HEK293T (cell line): Measurements from ENCODE around the gene ITGA3.

ENCODE experiments used
- CTCF ChIA-PET: fragments of 350-600 bp; formaldehyde crosslinking; extraction: SDS; loops from one replicate; lab custom pipeline; 2021; ENCODE audit warnings: antibody characterized with exemption, inconsistent platforms; lab: Yijun Ruan, JAX
- POLR2A ChIA-PET: fragments of 350-600 bp; formaldehyde crosslinking; extraction: SDS; loops from one replicate; lab custom pipeline; 2020; ENCODE audit warnings: antibody characterized with exemption, inconsistent platforms; lab: Yijun Ruan, JAX
- DNase-seq: peaks from one replicate; pipeline ENCODE4 v3.0.0; 2012; ENCODE audit warnings: mixed read lengths; ENCODE audit errors: extremely low spot score
- ARNT ChIP-seq: fragments of 450-650 bp; IDR thresholded peaks from 2 replicates; pipeline ENCODE4 v1.6.1; 2017; ENCODE audit warnings: mild to moderate bottlenecking
- BHLHE40 ChIP-seq: fragments of 450-650 bp; IDR thresholded peaks from 2 replicates; pipeline ENCODE4 v1.6.1; 2016; ENCODE audit warnings: mild to moderate bottlenecking, moderate library complexity, borderline replicate concordance
- CTBP1 ChIP-seq: fragments of 450-650 bp; IDR thresholded peaks from 2 replicates; pipeline ENCODE4 v1.6.1; 2016; ENCODE audit warnings: borderline replicate concordance
- ELF4 ChIP-seq: fragments of 450-650 bp; IDR thresholded peaks from 2 replicates; pipeline ENCODE4 v1.6.1; 2017; ENCODE audit warnings: antibody characterized with exemption
- FOXA1 ChIP-seq: fragments of 450-650 bp; IDR thresholded peaks from 2 replicates; pipeline ENCODE4 v1.6.1; 2016; ENCODE audit warnings: mild to moderate bottlenecking
- FOXK2 ChIP-seq: fragments of 450-650 bp; IDR thresholded peaks from 2 replicates; pipeline ENCODE4 v1.6.1; 2016; ENCODE audit warnings: mild to moderate bottlenecking
- FOXM1 ChIP-seq: fragments of 450-650 bp; IDR thresholded peaks from 2 replicates; pipeline ENCODE4 v1.6.1; 2017; ENCODE audit warnings: mild to moderate bottlenecking, borderline replicate concordance
- HDGF ChIP-seq: fragments of 450-650 bp; IDR thresholded peaks from 2 replicates; pipeline ENCODE4 v1.6.1; 2017; ENCODE audit warnings: antibody characterized with exemption, borderline replicate concordance
- L3MBTL2 ChIP-seq: fragments of 450-650 bp; conservative IDR thresholded peaks from 2 replicates; pipeline ENCODE4 v1.6.1; 2016; ENCODE audit warnings: mild to moderate bottlenecking
- LEF1 ChIP-seq: fragments of 450-650 bp; IDR thresholded peaks from 2 replicates; pipeline ENCODE4 v1.6.1; 2017; ENCODE audit warnings: mild to moderate bottlenecking, borderline replicate concordance
- NFRKB ChIP-seq: fragments of 450-650 bp; IDR thresholded peaks from 2 replicates; pipeline ENCODE4 v1.6.1; 2016; ENCODE audit warnings: mild to moderate bottlenecking, moderate library complexity
- PKNOX1 ChIP-seq: fragments of 450-650 bp; IDR thresholded peaks from 2 replicates; pipeline ENCODE4 v1.6.1; 2016
- SP1 ChIP-seq: fragments of 450-650 bp; IDR thresholded peaks from 2 replicates; pipeline ENCODE4 v1.6.1; 2017
- SUZ12 ChIP-seq: fragments of 450-650 bp; IDR thresholded peaks from 2 replicates; pipeline ENCODE4 v1.6.1; 2016; ENCODE audit warnings: mild to moderate bottlenecking
- TARDBP ChIP-seq: fragments of 450-650 bp; IDR thresholded peaks from 2 replicates; pipeline ENCODE4 v1.6.1; 2016
- ZNF384 ChIP-seq: fragments of 450-650 bp; IDR thresholded peaks from 2 replicates; pipeline ENCODE4 v1.6.1; 2016

The ITGA3 gene

GRCh38 chr17:50102164-50102991 lies 46.5 kb downstream of the ITGA3 start:
- ChIA-PET POLR2A (interaction anchor here (1.7 kb wide), 1 partner anchor 50 kb away, joined by 6 read pairs; no protein-coding TSS in a partner anchor), CTCF (interaction anchor here (1.1 kb wide), 1 partner anchor 8 kb away, joined by 4 read pairs; no protein-coding TSS in a partner anchor)
- no peak for DNase-seq
- no peak for TF ChIP-seq TARDBP
- no peak for TF ChIP-seq HDGF
- TF ChIP-seq SUZ12, result no peak
- TF ChIP-seq ZNF384, result no peak
- TF ChIP-seq SP1, result no peak
- TF ChIP-seq FOXA1, result no peak
- no peak for TF ChIP-seq ELF4
- no peak for TF ChIP-seq LEF1
- TF ChIP-seq ARNT, result no peak
- no peak for TF ChIP-seq PKNOX1

- no peak for TF ChIP-seq CTBP1
- TF ChIP-seq ARNT, result no peak
- TF ChIP-seq ELF4, result no peak
- no peak for TF ChIP-seq FOXM1
- no peak for TF ChIP-seq HDGF
- TF ChIP-seq LEF1, result no peak
- no peak for TF ChIP-seq SP1
- TF ChIP-seq SUZ12, result no peak
- no peak for TF ChIP-seq PKNOX1
- no peak for TF ChIP-seq BHLHE40
- TF ChIP-seq TARDBP, result no peak
- TF ChIP-seq FOXK2, result no peak
- TF ChIP-seq L3MBTL2, result no peak
- no peak for TF ChIP-seq NFRKB
- TF ChIP-seq FOXA1, result no peak
- POLR2A ChIA-PET, result no interaction called here
- CTCF ChIA-PET, result interaction anchor here (1.1 to 1.8 kb wide), 2 partner anchors 9 to 15 kb away, joined by 4 read pairs; no protein-coding TSS in a partner anchor
- DNase-seq, result no peak
Observed at GRCh38 chr17:50103252-50103651, 47.3 kb downstream of the ITGA3 start.

GRCh38 chr17:50103941-50104340 lies 48.0 kb downstream of the ITGA3 start:
- CTCF ChIA-PET, result interaction anchor here (1.5 to 1.8 kb wide), 2 partner anchors 11 to 16 kb away, joined by 3 to 4 read pairs; no protein-coding TSS in a partner anchor
- no peak for DNase-seq
- POLR2A ChIA-PET, result interaction anchor here (1.0 to 1.2 kb wide), 2 partner anchors 11 to 16 kb away, joined by 3 read pairs; no protein-coding TSS in a partner anchor
- no peak for TF ChIP-seq NFRKB
- TF ChIP-seq SP1, result no peak
- no peak for TF ChIP-seq BHLHE40
- no peak for TF ChIP-seq HDGF
- TF ChIP-seq CTBP1, result no peak
- no peak for TF ChIP-seq FOXM1
- TF ChIP-seq PKNOX1, result no peak
- no peak for TF ChIP-seq ZNF384
- no peak for TF ChIP-seq LEF1
- TF ChIP-seq L3MBTL2, result no peak

GRCh38 chr17:50105811-50106210 lies 49.9 kb downstream of the ITGA3 start:
- TF ChIP-seq HDGF, result no peak
- TF ChIP-seq LEF1, result no peak
- TF ChIP-seq SP1, result no peak
- TF ChIP-seq ZNF384, result no peak
- TF ChIP-seq ARNT, result no peak
- no peak for TF ChIP-seq FOXA1
- TF ChIP-seq BHLHE40, result no peak
- no peak for TF ChIP-seq PKNOX1
- DNase-seq, result no peak
- POLR2A ChIA-PET, result no interaction called here
- CTCF ChIA-PET, result no interaction called here

- DNase-seq, result no peak
- CTCF ChIA-PET, result no interaction called here
- TF ChIP-seq BHLHE40 (no peak), CTBP1 (no peak), NFRKB (no peak), PKNOX1 (no peak), SP1 (no peak), TARDBP (no peak), L3MBTL2 (no peak), ELF4 (no peak), LEF1 (no peak), SUZ12 (no peak), FOXA1 (no peak), ARNT (no peak), FOXM1 (no peak), HDGF (no peak), FOXK2 (no peak), ZNF384 (no peak)
- POLR2A ChIA-PET, result no interaction called here
Observed at GRCh38 chr17:50106393-50107131, 50.7 kb downstream of the ITGA3 start.
